GM12892 (cell line): ENCODE measurements around the gene TPCN1.

Experiments
- POLR2A ChIP-seq: IDR thresholded peaks from 2 replicates; pipeline ENCODE4 v1.6.1; 2011; ENCODE audit warnings: low read depth, low read length, control low read depth
- TAF1 ChIP-seq: IDR thresholded peaks from 2 replicates; pipeline ENCODE4 v1.6.1; 2011; ENCODE audit warnings: low read depth, mild to moderate bottlenecking, control low read depth, low read length, borderline replicate concordance

- no peak for TF ChIP-seq POLR2A
- TF ChIP-seq TAF1 = no peak
Measured at GRCh38 chr12:113184900-113185179, 36.4 kb upstream of the TPCN1 start.
